ENCODE results near the gene PSTPIP1.

GRCh38 chr15:77052556-77052955 lies 57.6 kb downstream of the PSTPIP1 start:
- TF ChIP-seq CTCF (optimal IDR thresholded peaks at IDR 0.05 in 1 of 3, IDR thresholded peaks at IDR 0.05 in 1 of 3, conservative IDR thresholded peaks at IDR 0.05 in 1 of 3; ENCODE audit: extremely low read depth in 1 of 3, insufficient read depth in 2 of 3, low read length in 3 of 3): no peak
- TF ChIP-seq EZH2 (IDR thresholded peaks at IDR 0.05; ENCODE audit: low read length): no peak
